Psoas muscle (tissue), 8 donors: Measurements from ENCODE around the gene TBC1D4. TPM values are rescaled to one million over a fixed set of nuclear protein-coding genes. Genes with fewer than 3 reads are reported as not detected.
A peak's percentile ranks its signal among the peaks of the same experiment; 100 is the strongest.

Experiments used
- ATAC-seq, 4 donors: fragments of 200-7000 bp; cut with Tn5 transposase; one replicate each; pipeline ENCODE4 v1.9.1; 2020; ENCODE audit warnings: moderate library complexity in 3 of 4, mild to moderate bottlenecking in 2 of 4
- DNase-seq, 2 donors: peaks; one replicate each; pipeline ENCODE4 v3.0.0-alpha.2; 2020
- H3K27ac ChIP-seq: fragments of 200-600 bp; one replicate; pipeline ENCODE4 v1.8.0; 2022
- H3K27me3 ChIP-seq, 3 donors: fragments of 200-600 bp in 1 of 3; one replicate each; pipeline versions ENCODE4 v1.6.1 to v1.8.0; 2013 to 2022; ENCODE audit warnings: low read length in 2 of 3, mild to moderate bottlenecking in 2 of 3, moderate library complexity in 1 of 3; ENCODE audit not compliant: insufficient read depth in 3 of 3
- H3K36me3 ChIP-seq, 2 donors: fragments of 200-600 bp in 1 of 2; one replicate each; pipeline versions ENCODE4 v1.6.1 to v1.8.0; 2013 to 2022; ENCODE audit warnings: low read depth in 1 of 2, mild to moderate bottlenecking in 1 of 2, moderate library complexity in 1 of 2; ENCODE audit not compliant: insufficient read depth in 1 of 2
- H3K4me1 ChIP-seq: fragments of 200-600 bp; one replicate; pipeline ENCODE4 v1.8.0; 2022
- H3K4me3 ChIP-seq: fragments of 200-600 bp; one replicate; pipeline ENCODE4 v1.8.0; 2022; ENCODE audit warnings: mild to moderate bottlenecking
- H3K9me3 ChIP-seq: fragments of 200-600 bp; one replicate; pipeline ENCODE4 v1.8.0; 2022
- WGBS, 3 donors: extraction: QIAGEN DNeasy Blood & Tissue Kit; methylation state at CpG; one replicate each; pipeline versions ENCODE4 v1.1.6 to v1.1.7; 2013; 5-methylcytosine and 5-hydroxymethylcytosine counted together
- intact Hi-C, 2 donors: fragments of 100-400 bp; cut with DNase I; formaldehyde crosslinking; loops; one replicate each; pipeline versions ENCODE4 v1.11.0 to v1.14.2; 2022
- polyA plus RNA-seq, 3 donors: library from polyadenylated mRNA; stranded (reverse); fragments of 200-250 nt; gene quantifications; one replicate each; pipeline ENCODE4 v1.2.3, GENCODE V29; 2013
- total RNA-seq, 4 donors: library from RNA; stranded (reverse); fragmentation: NEBNext Ultra II Directional in 2 of 4; extraction: Animal tissue kit (Norgen Biotek cat#: 25700) in 2 of 4; gene quantifications; one replicate each; pipeline versions ENCODE4 v1.2.1 to v1.2.4, GENCODE V29; 2021 to 2023
- TF ChIP-seq, protein P1 (sequence below): fragments of 200-600 bp; IDR thresholded peaks from one replicate; pipeline ENCODE4 v1.8.0; 2022; ENCODE audit warnings: antibody characterized with exemption
- donor health status: healthy with polysubstance abuse.
- donor health status: DM: no; HTN: no; CAD: no; lungs with moderate emphysema.
- donor health status: Bipolar disorder and iron deficiency.
- donor health status: healthy.
- donor health status: DM: yes; HTN: yes; CAD: no.
- donor health status: DM: no; HTN: no; CAD: no.
- donor health status: DM: no; HTN: no; CAD: no.
- donor health status: DM: yes; HTN: yes; CAD: no.

TBC1D4 gene
- total and polyA plus RNA-seq, 7 donors = 3.1 to 127 (median 89.9) TPM

DNA sequence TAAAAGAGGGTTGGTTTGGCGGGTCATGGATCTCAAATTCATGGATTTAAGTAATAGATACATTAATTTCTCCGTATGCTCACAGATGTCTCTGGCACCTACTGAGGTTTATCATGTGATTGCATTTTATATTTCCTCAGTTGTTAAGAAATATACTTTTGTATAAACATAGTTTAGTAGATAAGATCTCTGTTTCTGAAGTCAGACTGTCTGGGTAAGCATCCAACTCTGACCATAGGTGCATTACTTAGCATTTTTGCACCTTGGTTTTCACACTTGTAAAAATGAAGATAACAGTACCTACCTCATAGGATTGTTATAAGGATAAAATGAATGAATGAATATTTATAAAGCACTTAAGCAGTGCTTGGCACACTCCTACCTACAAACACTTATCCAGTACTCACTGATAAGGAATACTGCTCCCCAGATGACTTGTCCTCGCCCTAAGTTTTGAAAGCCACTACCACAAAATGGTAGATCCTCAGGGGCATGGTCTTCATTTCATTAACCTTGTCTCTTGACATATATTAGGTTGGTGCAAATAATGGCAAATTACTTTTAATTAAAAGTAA lies 29.2 kb upstream of the TBC1D4 start:
- no peak overlapping the region for H3K27ac ChIP-seq
- intact Hi-C loops = no loop called here
- TF ChIP-seq, protein P1, sequence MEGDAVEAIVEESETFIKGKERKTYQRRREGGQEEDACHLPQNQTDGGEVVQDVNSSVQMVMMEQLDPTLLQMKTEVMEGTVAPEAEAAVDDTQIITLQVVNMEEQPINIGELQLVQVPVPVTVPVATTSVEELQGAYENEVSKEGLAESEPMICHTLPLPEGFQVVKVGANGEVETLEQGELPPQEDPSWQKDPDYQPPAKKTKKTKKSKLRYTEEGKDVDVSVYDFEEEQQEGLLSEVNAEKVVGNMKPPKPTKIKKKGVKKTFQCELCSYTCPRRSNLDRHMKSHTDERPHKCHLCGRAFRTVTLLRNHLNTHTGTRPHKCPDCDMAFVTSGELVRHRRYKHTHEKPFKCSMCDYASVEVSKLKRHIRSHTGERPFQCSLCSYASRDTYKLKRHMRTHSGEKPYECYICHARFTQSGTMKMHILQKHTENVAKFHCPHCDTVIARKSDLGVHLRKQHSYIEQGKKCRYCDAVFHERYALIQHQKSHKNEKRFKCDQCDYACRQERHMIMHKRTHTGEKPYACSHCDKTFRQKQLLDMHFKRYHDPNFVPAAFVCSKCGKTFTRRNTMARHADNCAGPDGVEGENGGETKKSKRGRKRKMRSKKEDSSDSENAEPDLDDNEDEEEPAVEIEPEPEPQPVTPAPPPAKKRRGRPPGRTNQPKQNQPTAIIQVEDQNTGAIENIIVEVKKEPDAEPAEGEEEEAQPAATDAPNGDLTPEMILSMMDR = no peak
- peaks cover 5% of the 10 kb centered on the region for H3K4me1 ChIP-seq
- 89 to 96% (median 89%) methylated on average over 3 of the region's 3 CpGs for WGBS, 3 donors
- no peaks in the 10 kb centered on the region for H3K27me3 ChIP-seq
- ATAC-seq = no peak
- H3K9me3 ChIP-seq = no peaks in the 10 kb centered on the region
- H3K36me3 ChIP-seq = no peaks in the 10 kb centered on the region
- H3K4me3 ChIP-seq = no peak overlapping the region
- DNase-seq = no peak

DNA sequence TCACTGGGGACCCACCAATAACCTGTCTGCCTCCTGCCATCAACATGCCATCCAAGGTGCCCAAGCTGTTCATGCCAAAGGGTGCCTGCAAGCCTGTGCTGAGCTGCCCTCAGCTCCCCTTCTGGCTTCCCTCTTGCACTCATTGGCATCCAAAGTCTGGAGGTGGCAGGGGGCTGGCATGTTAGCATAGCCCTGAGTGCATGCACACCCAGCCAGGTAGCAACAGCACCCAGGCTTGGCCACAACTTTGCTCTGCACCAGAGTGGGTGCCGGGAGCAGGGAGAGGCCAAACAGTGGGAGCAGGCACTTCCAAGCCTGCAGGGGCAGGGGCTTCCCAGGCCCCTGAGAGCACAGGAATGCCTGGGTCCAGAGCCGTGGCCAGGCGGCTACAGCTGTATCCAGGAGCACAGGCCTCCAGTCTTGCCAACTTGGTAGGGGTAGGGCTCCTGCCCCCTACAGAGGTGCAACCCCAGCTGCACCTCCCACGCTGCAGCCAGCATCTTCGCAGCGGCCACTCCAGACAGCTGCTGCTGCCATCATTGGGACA lies 26.1 kb upstream of the TBC1D4 start:
- H3K4me1 ChIP-seq = peaks cover 5% of the 10 kb centered on the region
- TF ChIP-seq, protein P1 = no peak
- no peaks in the 10 kb centered on the region for H3K9me3 ChIP-seq
- H3K27me3 ChIP-seq = no peaks in the 10 kb centered on the region
- intact Hi-C loops = no loop called here
- ATAC-seq (no peak), DNase-seq (no peak)
- no peak overlapping the region for H3K4me3 ChIP-seq
- no peak overlapping the region for H3K27ac ChIP-seq
- 70 to 71% (median 71%) methylated on average over 6 of the region's 6 CpGs for WGBS, 3 donors
- no peaks in the 10 kb centered on the region for H3K36me3 ChIP-seq

DNA sequence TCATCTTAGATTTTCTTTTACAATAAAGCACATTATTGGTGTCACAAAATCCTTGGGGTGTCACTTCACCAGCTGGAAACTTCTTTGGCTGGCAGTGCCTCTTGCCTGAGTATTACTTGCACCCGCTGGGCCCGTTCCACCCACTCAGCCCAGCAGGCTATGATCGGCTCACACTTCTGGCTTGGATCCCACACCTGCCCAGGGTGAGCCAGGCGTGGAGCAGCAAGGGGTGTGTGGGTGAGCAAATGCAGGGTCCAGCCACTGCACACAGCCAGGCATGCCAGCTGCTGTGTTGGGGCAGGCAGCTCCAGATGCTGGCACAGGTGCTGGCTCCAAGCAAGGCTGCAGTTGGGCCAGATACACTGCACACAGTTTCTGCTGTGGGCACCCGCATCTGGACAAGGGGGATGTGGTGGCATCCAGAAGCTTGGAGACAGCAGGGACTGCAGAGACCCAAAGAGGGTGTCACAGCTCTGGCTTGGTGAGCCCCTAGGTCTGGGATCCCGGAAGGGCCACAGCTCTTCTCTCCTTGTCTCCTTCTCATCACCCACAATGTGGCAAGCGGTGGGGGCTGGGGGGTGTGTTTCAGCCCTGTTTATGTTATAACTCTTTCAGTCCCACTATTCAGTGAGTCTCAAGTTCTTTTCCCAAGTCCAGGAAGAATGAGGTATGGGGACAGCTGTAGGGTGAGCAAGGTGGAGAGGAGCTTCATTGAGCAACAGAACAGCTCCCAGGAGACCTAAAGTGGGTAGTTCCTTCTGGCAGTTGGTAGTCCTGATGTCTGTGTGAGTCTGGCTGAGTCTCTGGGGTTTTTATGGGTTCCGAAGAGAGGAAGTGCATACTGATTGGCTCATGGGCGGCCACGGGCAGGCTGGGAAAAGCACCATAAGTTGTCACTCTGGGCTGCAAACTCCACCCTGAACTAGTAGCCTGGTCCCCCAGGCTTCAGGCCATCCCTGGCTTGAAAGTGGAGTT lies 25.3 kb upstream of the TBC1D4 start:
- DNase-seq = no peak
- intact Hi-C loops = no loop called here

DNA sequence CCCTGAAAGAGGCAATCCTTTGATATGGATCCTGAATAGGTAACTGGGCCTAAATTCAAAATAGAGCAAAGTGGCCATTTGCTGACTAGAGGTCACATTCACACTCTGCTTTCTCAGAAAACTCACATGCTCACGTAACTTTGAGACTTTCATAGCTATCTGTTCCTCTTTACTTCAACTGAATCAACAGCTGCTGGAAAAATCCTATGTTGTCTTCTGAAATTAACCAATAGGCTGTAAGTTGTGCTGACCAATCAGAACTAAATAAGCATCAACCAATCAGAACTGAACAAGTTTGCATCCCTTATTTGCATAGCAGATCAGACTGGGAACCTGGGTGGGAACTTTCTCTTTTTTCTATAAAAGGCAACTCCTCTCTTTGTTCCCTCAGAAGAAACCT lies 24.0 kb upstream of the TBC1D4 start:
- Histone ChIP-seq H3K27ac (no peak overlapping the region), H3K27me3 (no peaks in the 10 kb centered on the region), H3K36me3 (no peaks in the 10 kb centered on the region), H3K4me1 (peaks cover 5% of the 10 kb centered on the region), H3K9me3 (no peaks in the 10 kb centered on the region), H3K4me3 (no peak overlapping the region)
- 83 to 89% (median 86%) methylated on average over 1 of the region's 1 CpG for WGBS, 3 donors
- TF ChIP-seq, protein P1 = no peak
- ATAC-seq (no peak), DNase-seq (no peak)
- intact Hi-C loops = no loop called here

More for the DNA sequence above, 25.3 kb upstream of the TBC1D4 start:
- H3K4me3 ChIP-seq = no peak overlapping the region
- TF ChIP-seq, protein P1 = no peak
- H3K9me3 ChIP-seq = no peaks in the 10 kb centered on the region
- no peak overlapping the region for H3K27ac ChIP-seq
- no peaks in the 10 kb centered on the region for H3K36me3 ChIP-seq
- H3K27me3 ChIP-seq = no peaks in the 10 kb centered on the region
- peak; percentile 42 to 67 (median 48) for ATAC-seq
- 53 to 63% (median 59%) methylated on average over 10 of the region's 10 CpGs for WGBS, 3 donors
- H3K4me1 ChIP-seq = peaks cover 5% of the 10 kb centered on the region
